HG03139 (cell line): ENCODE data around the gene SLA2.
"Not testable (repeated sequence)": the region's sequence is repeated elsewhere in the genome, so short reads cannot be mapped to it uniquely, and the experiment has no call there.

Experiments used
- ATAC-seq: cut with Tn5 transposase; IDR thresholded peaks from one replicate; pipeline ENCODE4 v1.9.1; 2021; ENCODE audit not compliant: unreplicated experiment

Gene SLA2, protein sequence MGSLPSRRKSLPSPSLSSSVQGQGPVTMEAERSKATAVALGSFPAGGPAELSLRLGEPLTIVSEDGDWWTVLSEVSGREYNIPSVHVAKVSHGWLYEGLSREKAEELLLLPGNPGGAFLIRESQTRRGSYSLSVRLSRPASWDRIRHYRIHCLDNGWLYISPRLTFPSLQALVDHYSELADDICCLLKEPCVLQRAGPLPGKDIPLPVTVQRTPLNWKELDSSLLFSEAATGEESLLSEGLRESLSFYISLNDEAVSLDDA

DNA sequence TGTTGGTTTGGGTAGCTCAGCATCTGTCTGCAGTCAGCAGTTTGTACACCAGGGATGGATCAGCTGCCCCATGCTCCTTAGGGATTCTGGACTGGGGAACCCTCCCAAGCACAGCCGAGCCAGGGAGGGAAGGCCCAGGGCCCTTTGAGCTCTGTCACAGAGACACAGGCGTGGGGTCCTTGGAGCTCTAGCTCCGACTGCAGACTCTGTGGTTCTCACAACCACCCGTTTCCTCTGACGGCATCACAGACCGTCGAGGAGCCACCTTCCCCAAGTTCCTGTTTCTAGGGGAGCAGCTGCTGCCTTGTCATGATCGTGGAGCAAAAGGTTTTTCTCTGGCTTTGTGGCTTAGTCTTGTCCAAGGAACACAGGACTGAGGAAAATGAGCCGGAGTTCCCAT lies at the start of gene SLA2:
Gene SLA2, minus strand, starts transcription at position 199 of the 400 bp plus-strand sequence. CDS start 4,861 bp downstream, outside the sequence.
- no peak for ATAC-seq

DNA sequence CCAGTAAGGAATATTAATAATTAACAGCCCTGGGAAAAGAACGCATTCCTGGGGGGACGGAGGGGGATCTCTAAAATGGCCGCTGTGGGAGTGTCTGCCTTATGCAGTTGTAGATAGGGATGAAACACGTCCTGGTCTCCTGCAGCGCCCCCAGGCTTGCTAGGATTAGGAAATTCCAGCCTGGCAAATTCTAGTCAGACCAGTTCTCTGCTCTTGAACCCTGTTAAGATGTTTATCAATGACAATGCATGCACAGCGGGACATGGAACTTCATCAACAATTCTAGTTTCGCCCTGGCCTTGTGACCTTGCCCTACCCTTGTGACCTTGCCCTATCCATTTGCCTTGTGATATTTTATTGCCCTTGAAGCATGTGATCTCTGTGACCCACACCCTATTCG lies 49.5 kb upstream of the SLA2 start:
- not testable (repeated sequence) for ATAC-seq

DNA sequence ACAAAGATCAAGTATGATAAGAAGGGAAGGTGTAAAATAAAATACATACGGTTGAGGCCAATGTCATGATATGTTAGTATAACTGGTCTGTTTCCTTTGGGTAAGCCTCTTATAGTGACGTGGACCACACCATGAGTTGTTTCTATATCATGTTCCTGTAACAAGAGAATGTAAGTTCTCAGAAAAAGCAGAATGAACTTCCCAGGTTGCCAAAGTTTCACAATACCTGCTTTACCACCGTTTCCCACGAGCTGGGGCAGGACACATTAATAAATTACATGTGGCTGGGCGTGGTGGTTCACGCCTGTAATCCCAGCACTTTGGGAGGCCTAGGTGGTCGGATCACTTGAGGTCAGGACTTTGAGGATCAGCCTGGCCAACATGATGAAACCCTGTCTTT lies 42.6 kb upstream of the SLA2 start:
- ATAC-seq: no peak

DNA sequence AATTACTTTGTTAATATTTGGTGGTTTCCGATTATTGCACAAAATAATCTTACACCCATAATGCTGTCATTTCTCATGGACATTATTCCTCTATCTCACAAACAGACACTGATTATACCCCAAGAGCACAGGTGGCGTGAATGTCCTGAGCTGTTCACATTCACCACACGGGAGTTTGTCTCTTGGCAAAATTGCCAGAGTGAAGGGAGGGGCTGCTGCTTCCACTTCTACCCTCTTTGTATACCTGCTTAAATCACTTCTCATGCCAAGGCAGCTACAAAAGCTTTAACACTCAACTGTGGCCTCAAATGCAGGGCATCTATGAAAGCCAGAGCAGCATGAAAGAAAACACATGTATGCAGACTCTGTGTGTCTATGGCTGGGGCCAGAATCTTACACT lies 41.9 kb upstream of the SLA2 start:
- no peak for ATAC-seq

DNA sequence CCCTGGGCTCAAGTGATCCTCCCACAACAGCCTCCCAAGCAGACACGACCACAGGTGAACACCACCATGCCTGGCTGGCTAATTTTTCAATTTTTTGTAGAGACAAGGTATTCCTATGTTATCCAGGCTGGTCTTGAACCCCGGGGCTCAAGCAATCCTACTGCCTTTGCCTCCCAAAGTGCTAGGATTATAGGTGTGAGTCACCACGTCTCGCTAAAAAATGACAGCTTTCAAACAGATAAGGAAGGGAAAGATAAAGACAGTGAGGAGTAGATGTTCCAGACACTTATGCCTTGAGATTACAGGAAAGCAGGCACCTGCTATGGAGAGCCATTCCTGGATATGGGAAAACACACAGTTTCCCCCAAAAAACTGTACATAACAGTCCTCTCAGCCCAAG lies 40.9 kb upstream of the SLA2 start:
- no peak for ATAC-seq

DNA sequence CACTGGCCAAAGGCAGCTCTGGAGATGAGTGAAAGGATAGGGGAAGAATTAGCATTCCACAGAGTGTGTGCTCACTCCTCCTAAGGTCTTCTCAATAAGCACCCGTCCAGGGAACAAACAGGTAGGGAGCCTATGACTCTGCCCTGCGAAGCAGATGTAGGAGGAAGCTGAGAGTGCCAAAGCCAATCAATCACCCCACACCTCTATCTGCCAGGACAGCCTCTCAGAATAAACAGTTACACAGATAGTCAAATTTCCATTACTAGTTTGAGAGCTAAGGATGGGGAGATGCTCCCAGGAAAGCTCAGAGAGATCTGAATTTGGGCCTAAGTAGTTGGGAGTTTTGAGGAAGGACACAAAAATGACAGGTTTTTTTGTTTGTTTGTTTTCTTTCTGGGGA lies 40.5 kb upstream of the SLA2 start:
- no peak for ATAC-seq

DNA sequence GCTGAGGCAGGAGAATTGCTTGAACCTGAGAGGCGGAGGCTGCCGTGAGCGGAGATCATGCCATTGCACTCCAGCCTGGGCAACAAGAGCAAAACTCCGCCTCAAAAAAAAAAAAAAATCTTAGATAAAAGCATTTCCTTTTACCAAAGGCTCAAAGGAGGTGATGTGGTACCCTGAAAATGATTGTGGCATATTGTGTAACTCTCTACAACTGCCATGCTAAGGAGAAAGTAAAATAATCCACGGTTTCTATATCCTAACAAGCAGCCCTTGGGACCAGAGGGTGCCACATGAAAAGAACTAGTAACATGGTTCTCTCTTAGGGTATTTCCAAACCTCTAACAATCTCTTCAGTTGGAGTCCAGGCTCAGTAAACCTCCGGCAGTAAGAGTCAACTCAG lies 38.8 kb upstream of the SLA2 start:
- no peak for ATAC-seq

DNA sequence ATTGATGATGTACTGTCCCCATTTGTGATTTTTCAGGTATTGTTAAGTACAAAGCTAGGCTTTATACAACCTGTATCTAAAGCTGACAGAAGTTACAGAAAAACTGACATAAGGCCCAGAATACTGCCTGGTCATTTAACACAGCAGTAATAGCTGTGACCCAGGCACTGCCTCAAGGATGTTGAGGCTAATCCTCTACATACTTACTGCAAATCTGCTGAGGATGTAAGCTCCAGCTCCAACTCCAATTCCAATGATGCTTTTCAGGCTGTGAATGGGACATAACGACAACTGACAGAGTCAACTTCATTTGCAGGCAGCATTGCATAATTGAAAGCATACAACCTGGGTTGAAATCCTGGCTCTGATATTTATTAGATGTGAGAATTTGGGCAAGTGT lies 36.3 kb upstream of the SLA2 start:
- ATAC-seq: no peak

DNA sequence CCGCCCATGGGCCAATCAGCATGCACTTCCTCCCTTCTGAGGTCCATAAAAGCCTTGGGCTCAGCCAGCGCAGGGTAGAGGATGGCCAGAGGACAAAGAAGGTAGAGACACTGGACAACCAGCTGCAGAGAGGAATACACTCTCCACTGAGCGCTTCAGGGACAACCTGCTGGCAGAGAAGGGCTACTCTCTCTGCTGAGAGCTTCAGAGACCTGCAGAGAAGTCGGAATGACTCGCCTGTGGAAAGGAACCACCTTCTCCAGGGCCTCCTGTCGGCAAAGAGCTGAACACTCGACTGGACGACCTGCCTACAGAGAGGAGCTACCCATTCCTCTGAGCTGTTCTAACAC lies 31.4 kb upstream of the SLA2 start:
- no peak for ATAC-seq

DNA sequence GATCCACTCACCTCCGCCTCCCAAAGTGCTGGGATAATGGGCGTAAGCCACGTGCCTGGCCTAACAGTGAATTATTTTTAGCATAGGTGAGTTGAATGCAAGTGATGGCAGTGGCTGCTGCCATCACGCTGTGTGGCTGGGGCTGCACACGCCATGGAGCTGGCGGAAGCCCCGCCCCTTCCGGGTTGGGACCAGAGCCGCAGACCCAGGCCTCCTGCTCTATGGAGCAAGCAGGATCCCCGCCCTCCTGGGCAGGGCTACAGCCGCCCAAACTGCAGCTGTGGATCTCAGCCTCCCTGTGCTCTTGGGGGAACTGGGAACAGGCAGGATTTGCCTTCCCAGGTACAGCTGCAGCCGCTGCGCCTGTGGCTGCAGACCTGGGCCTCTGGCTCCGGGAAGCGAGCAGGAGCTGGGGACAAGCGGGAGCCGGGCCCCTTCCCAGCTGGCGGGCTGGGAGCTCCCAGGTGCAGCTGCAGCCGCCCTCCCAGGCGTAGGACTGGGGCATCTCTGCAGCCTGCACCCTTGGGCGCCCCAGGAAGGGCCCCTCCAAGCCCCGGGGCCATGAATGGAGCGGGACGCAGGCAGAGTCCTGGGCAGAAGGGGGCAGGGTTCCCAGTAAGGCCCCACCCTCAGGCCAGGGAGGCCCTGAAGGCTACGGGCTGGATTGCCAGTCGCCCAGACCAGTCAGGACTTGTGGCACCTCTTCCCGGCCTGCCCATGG lies 30.9 kb upstream of the SLA2 start:
- no peak for ATAC-seq

DNA sequence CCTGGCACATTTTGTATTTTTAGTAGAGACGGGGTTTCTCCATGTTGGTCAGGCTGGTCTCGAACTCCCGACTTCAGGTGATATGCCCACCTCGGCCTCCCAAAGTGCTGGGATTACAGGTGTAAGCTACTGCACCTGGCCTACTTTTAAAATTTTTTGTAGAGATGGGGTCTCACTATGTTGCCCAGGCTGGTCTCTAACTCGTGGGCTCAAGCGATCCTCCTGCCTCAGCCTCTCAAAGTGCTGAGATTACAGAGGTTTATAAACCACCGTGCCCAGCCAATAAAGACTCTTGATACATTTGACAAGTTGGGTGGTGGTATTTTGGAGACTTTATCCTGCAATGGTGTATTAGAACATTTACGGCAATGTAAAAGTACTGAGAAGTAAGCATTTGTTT lies 29.5 kb upstream of the SLA2 start:
- ATAC-seq: not testable (repeated sequence)

DNA sequence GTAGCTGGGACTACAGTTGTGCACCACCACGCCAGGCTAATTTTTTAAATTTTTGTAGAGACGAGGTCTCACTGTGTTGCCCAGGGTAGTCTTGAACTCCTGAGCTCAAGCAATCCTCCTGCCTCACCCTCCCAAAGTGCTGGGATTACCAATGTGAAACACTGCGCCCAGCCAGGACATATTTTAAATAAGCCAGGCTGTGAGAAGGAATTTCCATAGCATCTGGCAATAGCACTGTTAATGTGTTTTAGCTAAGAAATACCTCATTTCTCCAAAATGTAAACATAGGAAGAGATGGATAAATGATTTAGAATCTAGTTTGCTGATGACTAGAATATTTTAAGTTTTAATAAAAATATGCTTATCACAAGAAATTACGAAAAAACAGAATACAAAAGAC lies 27.0 kb upstream of the SLA2 start:
- no peak for ATAC-seq

DNA sequence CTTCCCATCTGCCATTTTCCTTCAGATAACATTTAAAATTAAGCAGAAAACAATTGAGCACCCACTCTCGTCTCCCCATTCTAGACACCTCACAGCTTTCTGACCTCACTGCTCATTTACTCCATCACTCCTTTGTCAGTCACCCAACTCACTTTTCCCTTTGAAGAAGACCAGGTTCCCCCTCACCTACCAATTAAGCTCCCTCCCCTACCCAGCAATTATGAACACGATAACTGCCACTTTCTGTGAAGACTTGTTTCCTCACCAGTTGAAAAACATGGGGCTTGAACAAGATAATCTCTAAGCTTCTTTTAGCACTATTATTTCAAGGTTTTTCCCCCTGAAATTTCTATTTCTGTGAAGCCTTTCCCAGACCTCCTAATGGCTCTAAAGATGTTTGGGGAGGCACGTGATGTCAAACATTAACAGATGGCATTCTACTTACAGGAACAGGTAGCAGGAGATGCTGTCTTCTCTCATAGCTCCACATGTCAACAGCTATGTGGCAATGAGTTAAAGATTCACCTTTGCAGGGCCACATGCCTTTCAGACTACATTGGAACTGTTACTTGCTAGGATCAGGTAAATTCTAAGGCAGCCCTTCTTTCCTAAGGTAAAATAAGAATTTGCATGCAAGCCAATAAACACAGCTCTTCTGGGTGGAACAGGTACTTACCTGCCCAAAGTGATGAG lies 24.8 kb upstream of the SLA2 start:
- no peak for ATAC-seq

DNA sequence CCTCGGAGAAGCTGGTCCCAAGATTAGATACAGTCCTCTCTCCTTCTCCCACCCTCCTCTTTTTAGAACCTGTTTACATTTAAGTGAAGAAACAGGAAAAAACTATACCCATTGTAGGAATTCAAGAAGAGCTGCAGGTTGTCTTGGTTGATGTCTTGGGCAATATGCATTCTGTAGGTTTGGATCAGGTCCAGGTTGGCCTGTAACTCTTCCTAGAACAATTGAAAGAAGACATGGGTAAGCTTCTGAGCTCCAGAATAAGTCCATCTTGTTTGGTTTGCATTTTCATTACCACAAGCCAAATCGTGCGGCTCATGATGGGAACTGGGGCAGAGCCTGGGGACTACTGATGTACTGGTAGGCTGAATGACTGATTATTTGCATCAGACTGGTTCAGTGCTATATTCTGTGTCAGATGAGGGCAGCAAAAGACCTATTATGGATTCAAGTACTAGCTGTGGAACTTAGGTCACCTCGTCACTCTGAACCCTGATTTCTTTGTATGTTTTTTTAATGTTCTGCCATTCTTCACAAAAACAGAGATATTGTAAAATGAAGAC lies 20.3 kb upstream of the SLA2 start:
- ATAC-seq: no peak

DNA sequence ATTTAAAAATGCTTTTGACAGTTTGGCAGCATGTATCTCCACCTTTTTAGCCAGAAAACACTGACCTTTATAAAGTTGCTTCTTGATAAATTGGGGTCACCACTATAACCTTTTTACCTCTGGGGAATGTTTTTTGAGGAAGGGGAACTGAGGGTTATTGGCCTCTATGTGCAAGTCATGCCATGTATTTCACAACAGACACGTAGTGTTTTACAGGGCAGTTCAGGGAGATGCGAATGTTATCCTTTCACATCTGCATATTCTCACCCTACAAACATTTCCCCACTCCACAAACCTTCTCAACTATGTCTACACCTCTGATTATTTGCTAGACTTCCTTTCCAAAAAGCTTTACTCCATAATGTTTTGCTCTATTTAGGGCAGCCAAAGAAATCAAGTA lies 17.0 kb upstream of the SLA2 start:
- ATAC-seq: no peak

DNA sequence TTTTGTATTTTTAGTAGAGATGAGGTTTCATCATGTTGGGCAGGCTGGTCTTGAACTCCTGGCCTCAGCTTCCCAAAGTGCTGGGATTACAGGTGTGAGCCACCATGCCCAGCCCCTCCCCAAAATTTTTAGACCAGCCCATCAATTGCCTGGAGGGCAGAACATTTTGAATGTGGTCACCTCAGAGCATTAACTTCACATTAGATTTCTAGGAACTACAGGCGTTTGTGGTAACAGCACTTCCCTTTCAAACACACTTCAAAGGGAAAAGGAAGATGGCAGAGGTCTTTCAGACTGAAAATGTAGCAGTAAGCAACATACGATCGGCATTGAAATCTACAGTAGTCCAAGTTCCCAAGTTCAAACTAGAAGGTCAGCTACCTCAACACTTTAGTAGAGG lies 12.3 kb upstream of the SLA2 start:
- no peak for ATAC-seq

DNA sequence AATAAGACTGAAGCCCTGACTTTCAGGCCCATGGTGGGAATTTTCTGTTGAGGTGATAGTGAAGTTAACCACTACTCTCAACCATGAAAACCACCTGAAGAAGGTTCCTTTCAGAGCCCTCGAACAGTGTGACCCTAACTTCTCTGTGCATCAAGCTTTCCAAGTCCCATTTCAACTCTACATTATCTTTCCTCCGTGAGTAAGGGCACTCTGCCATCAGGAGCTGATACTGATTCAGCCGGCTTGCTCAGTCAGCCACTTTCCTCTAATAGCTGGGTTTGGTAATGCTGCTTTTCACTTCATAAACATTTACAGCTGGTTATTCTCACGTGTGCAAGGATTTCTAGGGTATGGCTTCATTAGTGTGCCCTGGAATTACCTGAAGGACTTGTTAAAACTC lies 10.7 kb upstream of the SLA2 start:
- ATAC-seq: no peak

DNA sequence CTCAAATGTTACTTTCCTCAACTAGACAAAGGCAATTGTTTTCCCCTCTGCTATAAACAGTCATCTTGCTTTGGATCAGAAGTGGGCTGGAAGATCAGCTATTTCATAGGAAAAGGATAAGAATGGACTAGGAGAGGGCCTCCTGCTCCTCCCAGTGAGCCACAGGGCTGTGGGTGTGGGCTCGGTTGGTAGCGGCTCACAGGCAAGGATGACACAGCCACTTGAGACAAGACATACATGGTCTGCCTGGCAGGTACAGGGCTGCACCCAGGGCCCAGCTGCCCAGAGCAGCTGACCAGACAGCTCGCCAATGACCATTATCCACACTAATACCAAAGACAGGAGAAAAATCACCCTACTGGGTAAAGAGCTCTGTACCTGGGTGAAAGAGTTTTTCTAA lies 9.0 kb upstream of the SLA2 start:
- ATAC-seq: no peak

DNA sequence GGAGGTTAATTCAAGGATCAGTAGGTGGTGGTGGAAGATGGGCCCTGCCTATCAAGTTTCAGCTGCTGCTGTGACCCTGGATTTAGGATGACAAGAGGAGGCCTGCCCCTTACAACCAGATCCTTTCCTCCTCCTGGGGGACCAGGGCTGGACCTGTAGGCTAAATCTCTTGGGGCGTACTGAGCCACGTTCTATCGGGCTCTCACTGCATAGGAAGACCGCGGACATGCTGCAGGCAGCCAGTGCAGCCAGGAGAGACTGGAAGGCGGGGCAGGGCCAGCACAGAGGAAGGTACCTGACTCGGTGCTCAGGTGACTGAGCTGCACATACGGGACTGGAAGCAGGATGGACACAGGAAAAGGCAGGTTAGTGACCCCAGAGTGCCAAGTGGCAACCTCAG lies 8.5 kb upstream of the SLA2 start:
- ATAC-seq: no peak

DNA sequence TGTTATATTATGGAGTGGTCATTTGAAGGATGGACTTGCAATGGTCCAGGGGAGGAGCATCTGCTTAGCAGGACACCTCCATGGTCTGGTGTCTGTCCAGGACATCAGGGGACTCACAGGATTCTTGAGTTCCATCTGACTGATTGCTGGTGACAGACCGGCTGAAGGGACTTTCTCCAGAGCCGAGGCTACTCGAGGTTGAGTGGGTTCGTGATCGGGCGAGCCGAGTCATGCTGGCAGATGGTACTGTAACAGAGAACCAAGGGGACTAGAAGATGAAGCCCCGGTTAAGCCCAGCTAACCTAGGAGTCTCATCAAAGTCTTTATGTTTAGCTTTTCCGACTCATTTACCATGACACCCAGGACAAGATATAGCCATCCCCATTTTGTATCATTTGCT lies 7.5 kb upstream of the SLA2 start:
- no peak for ATAC-seq

DNA sequence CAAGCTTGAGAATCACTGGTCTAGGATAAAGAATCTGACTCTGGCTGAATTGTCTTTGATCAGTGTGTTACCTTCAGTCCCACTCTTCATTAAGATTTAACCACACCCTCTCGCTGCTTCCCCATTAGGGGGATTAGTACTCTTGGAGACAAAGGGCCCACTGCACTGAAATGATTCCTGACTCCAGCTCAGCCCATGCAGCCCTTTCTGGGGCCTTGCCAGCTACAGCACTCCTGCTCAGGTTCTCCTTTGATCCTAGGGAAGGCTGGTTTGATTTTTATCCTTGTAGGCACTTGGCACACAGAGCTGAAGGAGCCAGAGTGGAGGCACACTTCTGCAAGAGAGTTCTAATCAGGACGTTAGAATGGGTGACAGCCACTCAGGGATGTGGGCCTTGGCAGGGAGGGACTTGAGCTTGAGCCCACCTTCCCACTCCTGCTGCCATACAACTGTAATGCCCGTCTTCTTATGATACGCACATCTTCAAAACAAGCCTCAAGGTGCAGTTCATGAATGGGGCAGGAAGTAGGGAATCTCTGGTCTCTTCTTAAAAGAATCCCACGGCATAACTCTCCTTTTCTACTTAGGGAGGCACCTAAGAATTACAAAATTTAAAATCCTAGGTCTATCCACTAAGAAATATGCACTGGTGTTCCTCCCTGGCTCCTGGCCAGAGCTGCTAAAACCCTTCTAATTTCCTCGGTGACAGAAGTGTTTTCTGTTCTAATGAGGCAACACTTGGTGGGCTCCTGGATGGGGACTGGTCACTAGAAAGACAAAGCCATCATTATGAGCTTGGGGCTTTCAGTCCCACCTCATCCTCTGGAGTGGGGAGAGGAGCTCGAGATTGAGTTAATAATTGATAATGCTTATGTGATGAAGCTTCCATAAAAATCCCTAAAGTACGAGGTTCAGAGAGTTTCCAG lies 1.5 kb upstream of the SLA2 start:
- no peak for ATAC-seq
